Measurements from ENCODE around the gene SLU7.

- TF ChIP-seq, protein P1, sequence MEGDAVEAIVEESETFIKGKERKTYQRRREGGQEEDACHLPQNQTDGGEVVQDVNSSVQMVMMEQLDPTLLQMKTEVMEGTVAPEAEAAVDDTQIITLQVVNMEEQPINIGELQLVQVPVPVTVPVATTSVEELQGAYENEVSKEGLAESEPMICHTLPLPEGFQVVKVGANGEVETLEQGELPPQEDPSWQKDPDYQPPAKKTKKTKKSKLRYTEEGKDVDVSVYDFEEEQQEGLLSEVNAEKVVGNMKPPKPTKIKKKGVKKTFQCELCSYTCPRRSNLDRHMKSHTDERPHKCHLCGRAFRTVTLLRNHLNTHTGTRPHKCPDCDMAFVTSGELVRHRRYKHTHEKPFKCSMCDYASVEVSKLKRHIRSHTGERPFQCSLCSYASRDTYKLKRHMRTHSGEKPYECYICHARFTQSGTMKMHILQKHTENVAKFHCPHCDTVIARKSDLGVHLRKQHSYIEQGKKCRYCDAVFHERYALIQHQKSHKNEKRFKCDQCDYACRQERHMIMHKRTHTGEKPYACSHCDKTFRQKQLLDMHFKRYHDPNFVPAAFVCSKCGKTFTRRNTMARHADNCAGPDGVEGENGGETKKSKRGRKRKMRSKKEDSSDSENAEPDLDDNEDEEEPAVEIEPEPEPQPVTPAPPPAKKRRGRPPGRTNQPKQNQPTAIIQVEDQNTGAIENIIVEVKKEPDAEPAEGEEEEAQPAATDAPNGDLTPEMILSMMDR (IDR thresholded peaks at IDR 0.05 in 4 of 5, conservative IDR thresholded peaks at IDR 0.05 in 1 of 5): no peak
- TF ChIP-seq POLR2A (IDR thresholded peaks at IDR 0.05): no peak
Observed at GRCh38 chr5:160457252-160457651, 38.4 kb upstream of the SLU7 start.

All from gastrocnemius medialis (tissue), 4 donors.